ENCODE results near the gene KCNMA1.

The KCNMA1 gene

DNA sequence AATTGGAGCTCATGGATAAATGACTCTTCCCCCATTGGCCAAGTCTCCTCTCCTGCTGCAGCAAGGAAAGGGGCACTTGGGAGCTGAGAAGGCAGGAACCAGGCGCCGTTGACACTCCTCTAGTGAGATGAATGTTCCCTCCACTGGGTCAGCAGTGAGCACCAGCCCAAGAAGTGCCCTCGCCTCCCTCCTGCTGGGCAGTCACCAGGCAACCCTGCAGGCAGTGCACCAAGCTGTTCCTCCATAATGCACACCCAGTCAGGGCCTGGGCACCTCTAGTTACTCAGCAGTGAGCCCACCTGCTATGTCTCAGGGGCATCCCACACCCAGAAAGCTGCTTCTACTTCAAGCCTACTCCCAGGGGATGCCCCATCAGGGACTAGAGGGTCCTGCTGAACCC lies 84.3 kb downstream of the KCNMA1 start:
- DNase-seq, result no peak

- peak; percentile 74 for DNase-seq
Observed at GRCh38 chr10:77552252-77552651, 85.4 kb downstream of the KCNMA1 start.

- no peak for DNase-seq
Observed at GRCh38 chr10:77550378-77550777, 87.2 kb downstream of the KCNMA1 start.

DNA sequence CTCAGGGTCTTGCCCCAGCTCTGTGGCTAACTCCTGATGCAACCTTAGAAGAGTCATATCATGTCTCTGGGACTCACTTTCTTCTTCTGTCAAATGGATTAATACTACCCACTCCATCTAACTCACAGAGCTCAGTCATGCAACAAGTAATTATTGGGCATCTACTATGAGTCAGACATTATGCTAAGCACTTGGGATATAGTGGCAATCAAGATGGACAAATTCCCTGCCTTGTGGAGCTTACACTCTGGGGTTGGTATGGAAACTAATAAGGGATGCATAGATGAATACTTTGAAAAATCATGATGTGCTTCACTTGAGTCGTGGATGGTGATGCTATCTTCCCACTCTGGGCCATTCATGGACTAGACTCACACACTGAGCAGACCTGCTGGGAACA lies 88.9 kb downstream of the KCNMA1 start:
- DNase-seq, result peak; percentile 24

DNA sequence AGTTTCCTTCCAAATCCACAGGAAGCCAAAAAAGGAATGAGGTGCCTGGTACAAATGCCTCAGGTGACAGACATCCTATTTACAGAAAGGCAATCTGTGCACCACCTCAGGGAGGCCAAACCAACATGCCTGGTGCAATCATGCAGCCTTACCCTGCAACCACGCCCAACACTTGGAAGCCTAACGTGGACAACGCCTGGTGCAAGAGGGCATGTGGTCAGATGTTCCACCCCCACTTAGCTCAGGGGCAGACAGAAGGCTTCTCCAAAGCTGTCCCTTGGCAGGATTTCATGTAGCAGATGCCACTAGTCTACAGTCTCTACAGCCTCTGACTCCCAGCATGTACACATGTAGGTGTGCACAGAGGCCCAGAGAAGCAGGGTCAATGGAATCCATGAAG lies 89.5 kb downstream of the KCNMA1 start:
- DNase-seq, result no peak

- no peak for DNase-seq
Observed at GRCh38 chr10:77547307-77548050, 90.1 kb downstream of the KCNMA1 start.

DNA sequence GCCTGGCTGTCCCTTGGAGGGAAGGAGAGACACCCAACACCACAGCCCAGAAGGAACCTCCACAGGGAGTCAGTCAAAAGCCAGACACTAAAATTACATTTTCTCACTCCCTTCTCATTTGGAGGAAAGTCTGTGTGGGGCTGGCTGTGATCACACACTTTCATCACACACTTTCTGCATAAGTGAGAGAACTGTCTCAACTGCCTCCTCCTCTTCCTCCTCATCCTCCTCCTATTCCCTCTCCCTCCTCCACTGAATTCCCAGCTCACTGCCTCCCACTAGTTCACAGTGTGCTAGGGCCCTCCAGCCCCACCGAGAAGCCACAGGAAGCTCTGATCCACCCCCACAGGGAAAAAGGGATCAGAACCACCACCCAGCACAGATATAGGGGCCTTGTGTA lies 91.6 kb downstream of the KCNMA1 start:
- no peak for DNase-seq

- DNase-seq, result no peak
Observed at GRCh38 chr10:77545585-77545984, 92.0 kb downstream of the KCNMA1 start.

- DNase-seq, result no peak
Observed at GRCh38 chr10:77544617-77545016, 93.0 kb downstream of the KCNMA1 start.

GRCh38 chr10:77542710-77543259 lies 94.8 kb downstream of the KCNMA1 start:
- DNase-seq, result peak; percentile 43

DNA sequence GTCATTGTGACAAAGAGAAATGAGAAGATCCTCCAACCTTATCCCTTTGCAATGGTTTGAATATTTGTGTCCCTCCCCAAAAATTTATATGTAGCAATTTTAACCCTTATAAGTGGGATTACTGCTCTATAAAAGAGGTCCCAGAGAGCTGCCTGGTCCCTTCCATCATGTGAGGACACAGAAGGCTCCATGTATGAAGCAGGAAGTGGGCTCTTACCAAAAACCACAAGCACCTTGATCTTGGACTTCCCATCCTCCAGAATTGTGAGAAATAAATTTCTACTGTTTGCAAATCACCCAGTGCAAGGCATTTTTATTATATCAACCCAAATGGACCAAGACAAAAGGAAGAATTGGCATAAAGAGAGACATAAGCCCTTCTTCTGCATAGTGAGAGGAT lies 95.7 kb downstream of the KCNMA1 start:
- DNase-seq, result no peak

DNA sequence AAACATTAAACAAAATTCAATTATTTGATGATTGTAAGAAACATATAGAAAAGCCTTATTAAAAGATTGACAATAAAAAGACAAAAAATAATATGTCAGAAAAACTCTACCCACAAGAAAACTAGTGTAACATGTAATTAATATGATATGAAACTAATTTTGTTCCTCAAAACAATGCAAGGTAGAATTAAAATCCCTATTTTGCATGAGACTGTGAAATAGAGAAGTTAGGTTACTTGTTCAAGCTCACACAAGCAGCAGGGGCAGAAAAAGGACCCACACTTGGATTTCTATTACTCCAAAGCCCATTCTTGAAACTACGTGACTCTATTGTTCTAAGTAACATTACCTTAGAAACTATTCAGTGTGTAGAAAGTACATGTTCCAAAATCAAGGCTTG lies 96.4 kb downstream of the KCNMA1 start:
- no peak for DNase-seq

DNA sequence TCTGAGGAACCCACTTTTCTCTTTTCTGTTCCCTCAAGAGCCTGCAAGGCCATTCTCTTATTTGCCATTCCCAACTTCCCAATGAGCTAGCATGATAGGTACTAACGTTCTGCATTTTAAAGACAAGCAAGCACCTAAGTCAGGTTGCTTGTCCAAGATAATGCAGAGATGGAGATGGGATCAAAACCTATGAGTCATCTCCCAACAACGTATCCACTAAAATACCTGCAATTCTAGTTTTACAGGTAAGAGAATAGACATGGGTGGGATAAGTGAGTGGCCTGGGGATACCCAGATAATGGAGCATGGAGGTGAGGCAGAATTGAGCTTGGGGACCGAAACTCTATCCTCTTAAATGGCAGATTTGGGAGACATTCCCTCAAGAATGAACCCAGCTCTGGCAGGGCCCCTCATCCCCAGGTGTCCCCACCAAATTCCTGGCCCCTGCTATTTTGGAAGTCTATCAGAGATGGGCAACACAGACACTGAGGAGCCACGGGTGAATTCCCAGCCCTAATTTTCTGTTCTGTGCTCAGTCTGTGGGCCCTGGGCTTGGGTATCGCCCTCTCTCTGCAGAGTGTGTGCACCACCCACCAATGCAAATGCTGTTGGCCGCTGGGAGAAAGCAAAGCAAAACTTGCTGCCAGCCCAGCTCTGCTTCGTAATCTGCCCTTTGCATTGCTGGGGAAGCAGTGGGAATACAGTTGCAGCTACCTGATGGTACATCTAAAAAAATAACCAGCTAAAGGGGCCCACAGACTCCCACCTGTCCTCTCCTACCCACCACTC lies 98.3 kb downstream of the KCNMA1 start:
- no peak for DNase-seq

- DNase-seq, result no peak
Observed at GRCh38 chr10:77537720-77538373, 99.8 kb downstream of the KCNMA1 start.

DNA sequence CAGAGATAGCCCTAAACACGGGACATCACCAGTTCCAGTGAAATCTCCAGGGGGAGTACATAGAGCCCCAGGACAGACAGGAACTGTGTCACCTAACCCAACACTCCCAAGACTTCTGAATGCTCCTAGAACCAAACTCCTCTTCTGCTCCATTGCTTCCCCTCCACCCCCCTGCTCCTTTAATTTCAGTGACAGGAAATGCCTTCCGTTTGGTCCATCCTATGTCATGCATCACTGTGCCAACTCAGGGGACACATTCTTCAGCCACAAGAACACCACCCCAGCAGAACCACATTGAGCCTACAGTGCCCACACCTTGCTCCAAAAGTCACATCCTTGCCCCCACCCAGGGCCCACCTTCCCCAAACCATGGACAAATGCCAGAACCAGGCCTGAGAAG lies 100.5 kb downstream of the KCNMA1 start:
- DNase-seq, result no peak

DNA sequence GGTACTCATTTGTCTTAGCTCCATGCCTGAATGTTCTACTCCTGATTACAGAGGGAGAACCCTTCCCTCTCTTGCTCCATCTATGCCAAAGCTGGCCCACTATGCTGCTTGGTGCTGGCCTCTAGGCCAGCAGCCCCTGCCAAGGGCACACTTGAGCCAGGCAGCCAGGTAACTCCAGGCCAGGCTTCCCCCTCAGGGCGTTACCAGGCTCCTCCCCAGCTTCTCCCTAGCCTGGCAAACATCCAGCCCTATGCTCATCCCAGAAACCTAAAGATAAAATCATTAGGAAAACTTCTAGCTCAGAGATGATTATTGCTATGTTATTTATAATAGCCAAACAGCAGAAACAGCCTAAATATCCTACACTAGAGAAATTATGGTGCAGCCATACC lies 103.7 kb downstream of the KCNMA1 start:
- no peak for DNase-seq

DNA sequence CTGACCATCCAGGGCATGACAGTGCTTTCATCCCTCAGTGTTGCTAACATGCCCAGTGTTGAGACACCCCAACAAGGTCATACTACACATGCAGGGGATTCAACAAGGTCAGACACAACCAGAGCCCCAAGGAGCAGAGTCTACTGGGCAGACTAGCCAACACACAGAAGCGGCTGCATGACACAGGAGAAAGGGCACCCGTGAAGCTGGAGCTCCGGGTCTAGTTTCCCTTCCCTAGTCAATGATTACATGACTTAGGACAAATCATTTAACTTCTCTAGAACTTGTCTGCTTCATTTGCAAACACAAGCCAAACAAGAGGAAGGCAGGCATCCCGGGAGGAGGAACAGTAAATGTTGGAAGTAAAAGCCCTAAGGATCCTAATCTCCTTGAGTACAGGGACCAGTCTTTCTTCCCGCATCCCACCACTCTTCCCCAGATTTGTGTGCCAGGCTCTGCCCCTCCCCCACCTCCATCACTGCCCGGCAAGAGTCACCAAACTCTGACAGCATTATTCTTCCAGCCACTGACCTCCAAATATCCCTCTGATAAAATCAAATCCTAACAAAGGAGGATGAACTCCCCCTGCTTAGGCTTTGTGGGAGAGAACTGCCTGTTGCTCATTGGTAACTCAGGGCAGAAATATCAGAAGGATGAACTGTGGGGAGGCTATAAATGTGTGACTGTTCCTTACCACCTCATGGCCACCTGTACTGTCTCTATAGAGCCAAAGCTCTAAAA lies 104.3 kb downstream of the KCNMA1 start:
- DNase-seq, result peak; percentile 46

- no peak for DNase-seq
Observed at GRCh38 chr10:77532068-77532467, 105.5 kb downstream of the KCNMA1 start.

GRCh38 chr10:77531441-77532001 lies 106.1 kb downstream of the KCNMA1 start:
- DNase-seq, result peak; percentile 82

DNA sequence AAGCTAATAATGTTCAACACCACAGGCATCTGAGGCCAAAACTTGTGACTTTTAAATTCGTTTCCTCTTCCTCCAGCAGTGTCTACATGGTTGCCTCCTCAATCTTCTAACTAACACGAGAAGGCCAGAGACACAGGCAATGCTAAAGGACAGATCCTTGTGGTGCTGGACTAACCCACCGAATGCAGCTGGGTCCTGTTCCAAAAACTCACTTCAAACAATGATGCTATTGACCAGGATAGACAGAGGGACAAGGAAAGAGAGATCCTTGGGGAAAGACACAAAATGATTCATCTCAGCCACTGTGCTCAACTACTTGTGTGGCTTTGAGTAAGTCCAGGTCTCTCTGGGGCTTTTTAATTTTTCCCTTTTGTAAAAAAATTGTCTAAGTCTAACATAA lies 107.6 kb downstream of the KCNMA1 start:
- no peak for DNase-seq

DNA sequence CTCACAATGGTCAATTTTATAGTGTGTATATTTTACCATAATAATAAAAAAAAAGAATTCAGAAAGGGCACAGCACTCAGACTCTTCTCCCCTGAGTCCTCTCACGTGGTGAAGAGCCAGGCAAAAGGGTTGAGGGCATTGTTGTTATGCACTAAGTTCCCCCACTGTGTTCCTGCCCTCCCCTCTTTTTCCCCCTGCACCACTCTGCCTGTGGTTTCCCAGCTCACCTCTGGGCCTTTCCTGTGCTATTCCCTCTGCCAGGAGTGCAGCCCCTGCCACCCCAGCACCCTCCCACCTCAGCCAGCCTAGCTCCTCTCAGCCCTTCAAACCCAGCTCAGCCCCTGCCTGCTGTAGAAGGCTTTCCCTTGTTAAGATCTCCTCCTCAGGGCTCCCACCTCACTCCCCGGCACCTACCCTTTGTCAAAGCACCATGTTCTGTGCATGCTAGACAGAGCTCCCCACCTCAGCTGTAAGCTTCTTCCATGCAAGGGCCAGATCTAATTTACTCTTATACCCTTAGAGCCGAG lies 108.5 kb downstream of the KCNMA1 start:
- DNase-seq, result no peak

DNA sequence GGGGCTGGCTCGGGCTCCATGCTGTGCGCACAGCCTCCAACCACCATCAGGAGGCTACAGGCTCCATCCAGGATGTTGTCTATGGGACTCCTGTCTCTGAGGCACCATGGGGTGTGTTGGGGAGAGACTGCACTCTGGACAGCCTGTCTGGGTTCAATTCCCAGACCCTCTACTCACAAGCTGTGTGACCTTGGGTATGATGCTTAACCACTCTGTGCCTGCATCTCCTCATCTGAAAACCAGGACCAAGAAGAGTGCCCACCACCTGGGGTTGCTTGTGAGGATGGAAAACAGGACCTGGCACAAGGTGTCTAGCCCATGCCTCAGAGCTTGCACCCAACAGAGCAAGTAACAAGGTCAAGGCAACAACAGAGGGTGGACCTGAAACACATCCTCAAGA lies 109.8 kb downstream of the KCNMA1 start:
- no peak for DNase-seq
